GM12891 (cell line): ENCODE measurements around the gene PTPRD.

Experiments used
- DNase-seq: peaks from one replicate; pipeline ENCODE4 v3.0.0; 2011; ENCODE audit warnings: low spot score; ENCODE audit not compliant: insufficient read length
- FAIRE-seq: peaks from 2 replicates; lab custom pipeline; 2011; peaks lifted over from hg19 to GRCh38; lab: Jason Lieb, UNC
- PAX5 ChIP-seq: IDR thresholded peaks from 2 replicates; pipeline ENCODE4 v1.6.1; 2011; ENCODE audit warnings: low read length, moderate library complexity, mild to moderate bottlenecking; ENCODE audit not compliant: insufficient read depth, severe bottlenecking
- POLR2A ChIP-seq: IDR thresholded peaks from 2 replicates; pipeline ENCODE4 v1.6.1; 2011; ENCODE audit warnings: low read depth, low read length, control low read depth
- POLR2AphosphoS5 ChIP-seq: IDR thresholded peaks from 2 replicates; pipeline ENCODE4 v1.6.1; 2011; ENCODE audit warnings: low read depth, low read length, control low read depth
- POU2F2 ChIP-seq: IDR thresholded peaks from 2 replicates; pipeline ENCODE4 v1.6.1; 2011; ENCODE audit warnings: low read depth, mild to moderate bottlenecking, control low read depth, low read length, moderate library complexity
- SPI1 ChIP-seq: IDR thresholded peaks from 2 replicates; pipeline ENCODE4 v1.6.1; 2011; ENCODE audit warnings: low read depth, low read length, control low read depth
- TAF1 ChIP-seq: IDR thresholded peaks from 2 replicates; pipeline ENCODE4 v1.6.1; 2011; ENCODE audit warnings: low read depth, low read length, control low read depth

Gene PTPRD

DNA sequence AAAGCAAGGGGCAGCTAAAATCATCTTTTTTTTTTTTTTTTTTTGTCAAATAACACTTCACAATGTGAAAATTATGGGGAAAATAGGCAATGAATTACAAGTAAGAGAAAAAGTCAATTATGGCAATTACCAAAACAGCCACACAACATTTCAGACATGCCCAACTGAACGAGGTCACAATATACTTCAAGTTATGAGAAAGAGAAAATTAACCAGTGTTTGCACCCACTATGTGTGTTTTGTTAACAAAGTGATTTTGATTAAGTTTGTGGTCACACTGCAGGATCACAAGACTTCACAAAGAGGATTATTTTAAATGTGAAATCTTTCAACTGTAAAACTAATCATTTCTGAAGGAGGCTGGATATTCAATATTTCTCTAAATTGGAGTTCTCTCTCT is 1780.4 kb downstream of the PTPRD start:
- DNase-seq, result no peak
- TF ChIP-seq POLR2AphosphoS5 (no peak), POU2F2 (no peak), SPI1 (no peak), PAX5 (no peak), POLR2A (no peak), TAF1 (no peak)
- FAIRE-seq, result no peak

DNA sequence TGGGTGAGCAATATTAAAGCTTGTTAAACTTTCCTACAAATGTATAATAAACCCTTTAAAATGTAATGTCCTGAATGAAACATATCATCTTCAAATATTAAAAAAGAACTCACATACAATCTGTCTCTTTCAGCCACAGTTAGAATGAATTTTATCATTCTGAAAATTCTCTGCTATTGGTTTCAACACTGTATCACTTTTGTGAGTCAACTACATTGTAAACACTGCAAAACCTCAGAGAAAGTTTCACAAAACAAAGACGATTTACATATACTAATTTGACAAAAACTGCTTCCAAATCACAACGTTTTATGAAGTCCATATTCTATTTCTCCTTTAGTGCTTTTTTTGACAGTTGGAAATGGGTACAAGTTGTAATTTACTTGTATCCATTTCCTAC is 1781.2 kb downstream of the PTPRD start:
- DNase-seq, result no peak
- TF ChIP-seq SPI1 (no peak), POLR2AphosphoS5 (no peak), POLR2A (no peak), POU2F2 (no peak)
- no peak for FAIRE-seq

GRCh38 chr9:8826281-8826680 is 1786.5 kb downstream of the PTPRD start:
- FAIRE-seq, result no peak
- no peak for DNase-seq
- TF ChIP-seq POU2F2 (no peak), TAF1 (no peak), SPI1 (no peak), PAX5 (no peak), POLR2A (no peak), POLR2AphosphoS5 (no peak)

- TF ChIP-seq PAX5, result no peak
- no peak for TF ChIP-seq SPI1
- no peak for TF ChIP-seq POLR2A
- no peak for TF ChIP-seq POLR2AphosphoS5
- TF ChIP-seq TAF1, result no peak
- no peak for TF ChIP-seq POU2F2
- DNase-seq (no peak), FAIRE-seq (no peak)
Measured at GRCh38 chr9:8825585-8826147, 1787.1 kb downstream of the PTPRD start.

DNA sequence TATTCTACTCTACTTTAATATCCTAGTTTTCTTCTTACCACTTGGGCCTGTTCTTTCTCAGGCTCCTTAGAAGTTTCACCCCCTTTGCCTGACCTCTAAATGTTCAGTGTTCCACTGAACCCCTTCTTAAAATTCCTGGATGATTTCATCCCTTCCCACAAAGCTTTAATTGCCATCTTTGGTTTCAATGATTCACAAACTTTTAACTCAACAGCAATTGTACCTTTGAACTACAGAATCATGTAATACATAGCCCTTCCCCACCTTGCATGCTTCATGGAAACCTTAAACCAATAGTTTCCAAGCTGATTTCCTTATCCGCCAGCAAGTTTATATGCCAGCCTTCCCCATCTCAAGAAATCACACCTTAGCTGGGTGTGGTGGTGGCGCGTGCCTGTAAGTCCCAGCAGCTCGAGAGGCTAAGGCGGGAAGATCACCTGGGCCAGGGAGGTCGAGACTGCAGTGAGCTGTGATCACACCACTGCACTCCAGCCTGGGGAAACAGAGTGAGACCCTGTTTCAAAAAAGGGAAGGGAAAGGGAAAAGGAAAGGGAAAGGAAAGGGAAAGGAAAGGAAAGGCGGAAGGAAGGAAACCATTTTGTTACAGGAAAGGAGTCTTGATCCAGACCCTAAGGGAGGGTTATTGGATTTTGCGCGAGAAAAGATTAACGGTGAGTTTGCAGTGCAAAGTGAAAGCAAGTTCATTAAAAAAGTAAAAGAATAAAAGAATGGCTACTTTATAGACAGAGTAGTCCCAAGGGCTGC is 1789.5 kb downstream of the PTPRD start:
- DNase-seq, result no peak
- TF ChIP-seq POLR2AphosphoS5, result no peak
- FAIRE-seq, result no peak

DNA sequence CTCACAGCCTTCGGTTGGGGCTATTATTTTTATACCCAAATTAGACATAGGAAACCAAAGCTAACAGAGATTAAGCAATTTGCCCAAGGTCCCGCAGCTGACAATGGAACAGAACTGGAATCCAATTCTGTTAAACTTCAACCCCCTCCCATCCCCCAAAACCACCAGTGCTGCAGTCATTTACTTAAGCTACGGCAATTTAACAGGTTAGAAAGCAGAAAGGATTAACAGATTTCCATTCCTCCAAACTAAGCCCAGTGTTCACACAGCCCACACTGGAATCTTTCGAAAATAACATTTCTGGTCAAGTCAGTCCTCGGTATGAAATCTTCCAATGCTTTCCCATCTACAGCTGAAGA is 1790.2 kb downstream of the PTPRD start:
- no peak for TF ChIP-seq PAX5
- no peak for TF ChIP-seq POLR2A
- TF ChIP-seq TAF1, result no peak
- no peak for TF ChIP-seq POLR2AphosphoS5
- TF ChIP-seq POU2F2, result no peak
- TF ChIP-seq SPI1, result no peak
- FAIRE-seq (no peak), DNase-seq (no peak)

GRCh38 chr9:8821910-8822666 is 1790.7 kb downstream of the PTPRD start:
- TF ChIP-seq POLR2A (no peak), POU2F2 (no peak), TAF1 (no peak), SPI1 (no peak), PAX5 (no peak), POLR2AphosphoS5 (no peak)
- FAIRE-seq, result no peak
- no peak for DNase-seq

DNA sequence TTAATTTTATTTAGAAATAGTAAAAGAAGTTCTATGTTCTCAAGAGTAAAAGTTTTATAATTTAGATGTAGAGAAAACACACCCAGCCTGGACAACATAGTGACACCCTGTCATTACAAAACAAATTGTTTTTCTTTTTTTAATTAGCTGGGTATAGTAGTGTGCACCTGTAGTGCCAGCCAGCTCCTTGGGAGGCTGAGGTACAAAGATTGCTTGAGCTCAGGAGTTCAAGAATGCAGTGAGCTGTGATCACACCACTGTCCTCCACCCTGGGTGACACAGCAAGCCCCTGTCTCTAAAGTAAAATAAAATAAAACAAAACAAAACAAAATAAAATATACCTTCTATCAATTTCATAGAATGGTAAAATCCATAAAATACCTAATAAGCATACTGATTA is 1795.5 kb downstream of the PTPRD start:
- TF ChIP-seq SPI1, result no peak
- TF ChIP-seq PAX5, result no peak
- TF ChIP-seq TAF1, result no peak
- no peak for TF ChIP-seq POLR2A
- DNase-seq (no peak), FAIRE-seq (no peak)

DNA sequence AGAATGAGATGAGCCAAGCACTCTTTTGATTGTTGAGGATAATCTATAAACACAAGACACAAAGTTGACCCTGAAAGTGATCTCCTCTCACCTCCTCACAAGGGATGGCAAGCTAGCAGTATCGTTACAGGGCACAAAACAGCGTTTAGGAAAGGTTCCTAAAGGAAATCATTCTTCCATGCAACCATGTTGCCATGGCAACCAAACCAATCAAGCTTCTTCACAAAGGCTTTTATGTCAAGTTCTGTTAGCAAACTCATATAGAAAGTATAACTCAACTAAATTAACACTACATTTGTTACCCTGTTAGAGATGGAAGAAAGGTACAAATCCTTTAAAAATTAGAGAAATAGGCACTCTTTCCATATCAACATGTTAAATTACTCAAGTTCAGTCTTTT is 1796.4 kb downstream of the PTPRD start:
- DNase-seq (no peak), FAIRE-seq (no peak)
- no peak for TF ChIP-seq SPI1
- no peak for TF ChIP-seq TAF1
- TF ChIP-seq PAX5, result no peak
- no peak for TF ChIP-seq POLR2A

GRCh38 chr9:8815931-8816330 is 1796.9 kb downstream of the PTPRD start:
- DNase-seq (no peak), FAIRE-seq (no peak)
- no peak for TF ChIP-seq PAX5
- TF ChIP-seq POU2F2, result no peak
- no peak for TF ChIP-seq POLR2AphosphoS5
- no peak for TF ChIP-seq SPI1
- TF ChIP-seq POLR2A, result no peak
- no peak for TF ChIP-seq TAF1
